H9 (cell line): ENCODE results near the gene OTUB2. TPM values are rescaled to one million over a fixed set of nuclear protein-coding genes. Genes with fewer than 3 reads are reported as not detected.

Source experiments
- DNase-seq: peaks from one replicate; pipeline ENCODE4 v3.0.0-alpha.2; 2017
- H2AFZ ChIP-seq: one replicate; pipeline ENCODE4 v1.6.1; 2013; ENCODE audit warnings: mild to moderate bottlenecking, low read length, control low read depth, moderate library complexity
- H2AK5ac ChIP-seq: 2 replicates; pipeline ENCODE4 v1.6.1; 2013; ENCODE audit warnings: low read length, control low read depth, mixed read lengths; ENCODE audit not compliant: insufficient read length
- H2BK120ac ChIP-seq: one replicate; pipeline ENCODE4 v1.6.1; 2013; ENCODE audit warnings: low read depth, mild to moderate bottlenecking, low read length, control low read depth, inconsistent platforms; ENCODE audit not compliant: poor library complexity, severe bottlenecking
- H2BK12ac ChIP-seq: 2 replicates; pipeline ENCODE4 v1.6.1; 2013; ENCODE audit warnings: low read length, control low read depth, mixed read lengths, low read depth; ENCODE audit not compliant: insufficient read length
- H2BK15ac ChIP-seq: 2 replicates; pipeline ENCODE4 v1.6.1; 2013; ENCODE audit warnings: low read depth, low read length, control low read depth
- H2BK20ac ChIP-seq: one replicate; pipeline ENCODE4 v1.6.1; 2013; ENCODE audit warnings: low read depth, mild to moderate bottlenecking, low read length, control low read depth, inconsistent platforms; ENCODE audit not compliant: poor library complexity, severe bottlenecking
- H2BK5ac ChIP-seq: 2 replicates; pipeline ENCODE4 v1.6.1; 2013; ENCODE audit warnings: low read length, control low read depth, mixed read lengths; ENCODE audit not compliant: insufficient read length
- H3K14ac ChIP-seq: 2 replicates; pipeline ENCODE4 v1.6.1; 2013; ENCODE audit warnings: low read length, control low read depth; ENCODE audit not compliant: insufficient read depth
- H3K18ac ChIP-seq: 2 replicates; pipeline ENCODE4 v1.6.1; 2013; ENCODE audit warnings: low read depth, mild to moderate bottlenecking, mixed read lengths, low read length, control low read depth; ENCODE audit not compliant: insufficient read length
- H3K23ac ChIP-seq: 2 replicates; pipeline ENCODE4 v1.6.1; 2013; ENCODE audit warnings: low read length, control low read depth, mixed read lengths, low read depth; ENCODE audit not compliant: insufficient read length
- H3K23me2 ChIP-seq: 2 replicates; pipeline ENCODE4 v1.6.1; 2013; ENCODE audit warnings: low read depth, mild to moderate bottlenecking, mixed read lengths, low read length, control low read depth; ENCODE audit not compliant: insufficient read length, poor library complexity, severe bottlenecking
- H3K27ac ChIP-seq: 2 replicates; pipeline ENCODE4 v1.5.1; 2013; ENCODE audit warnings: low read length, control low read depth, mixed read lengths, low read depth; ENCODE audit not compliant: insufficient read length
- H3K27me3 ChIP-seq: 2 replicates; pipeline ENCODE4 v1.6.1; 2013; ENCODE audit warnings: low read length, control low read depth, inconsistent platforms; ENCODE audit not compliant: insufficient read depth
- H3K4ac ChIP-seq: 2 replicates; pipeline ENCODE4 v1.6.1; 2013; ENCODE audit warnings: low read depth, mild to moderate bottlenecking, control low read depth, inconsistent platforms, low read length, moderate library complexity
- H3K4me1 ChIP-seq: 2 replicates; pipeline ENCODE4 v1.6.1; 2013; ENCODE audit warnings: low read length, control low read depth, inconsistent platforms; ENCODE audit not compliant: insufficient read depth
- H3K4me2 ChIP-seq: 2 replicates; pipeline ENCODE4 v1.6.1; 2013; ENCODE audit warnings: low read length, control low read depth, mixed read lengths; ENCODE audit not compliant: insufficient read length, insufficient read depth
- H3K56ac ChIP-seq: 2 replicates; pipeline ENCODE4 v1.6.1; 2013; ENCODE audit warnings: low read depth, mild to moderate bottlenecking, mixed read lengths, low read length, control low read depth; ENCODE audit not compliant: insufficient read length
- H3K79me1 ChIP-seq: 2 replicates; pipeline ENCODE4 v1.6.1; 2013; ENCODE audit warnings: low read depth, mild to moderate bottlenecking, moderate library complexity, low read length, control low read depth, inconsistent platforms; ENCODE audit not compliant: insufficient read depth, poor library complexity, severe bottlenecking
- H3K79me2 ChIP-seq: 2 replicates; pipeline ENCODE4 v1.6.1; 2013; ENCODE audit warnings: low read length, control low read depth, inconsistent platforms; ENCODE audit not compliant: insufficient read depth
- H3K9ac ChIP-seq: 2 replicates; pipeline ENCODE4 v1.6.1; 2013; ENCODE audit warnings: low read length, control low read depth, mixed read lengths; ENCODE audit not compliant: insufficient read length; ENCODE audit errors: extremely low read depth
- H3K9me3 ChIP-seq: one replicate; pipeline ENCODE4 v1.6.1; 2013; ENCODE audit warnings: low read depth, low read length, inconsistent platforms; ENCODE audit not compliant: control insufficient read depth
- H3T11ph ChIP-seq: one replicate; pipeline ENCODE4 v1.6.1; 2013; ENCODE audit warnings: mild to moderate bottlenecking, low read length, control low read depth, inconsistent platforms
- H4K20me1 ChIP-seq: one replicate; pipeline ENCODE4 v1.6.1; 2013; ENCODE audit not compliant: control insufficient read depth, insufficient read length, insufficient read depth
- H4K5ac ChIP-seq: 2 replicates; pipeline ENCODE4 v1.6.1; 2013; ENCODE audit warnings: low read depth, mild to moderate bottlenecking, mixed read lengths, low read length, control low read depth; ENCODE audit not compliant: insufficient read length
- H4K8ac ChIP-seq: replicated peaks from 2 replicates; pipeline ENCODE4 v1.6.1; 2013; ENCODE audit warnings: low read length, control low read depth, mixed read lengths, low read depth; ENCODE audit not compliant: insufficient read length
- H4K91ac ChIP-seq: 2 replicates; pipeline ENCODE4 v1.6.1; 2013; ENCODE audit warnings: low read depth, mild to moderate bottlenecking, moderate library complexity, mixed read lengths, low read length, control low read depth; ENCODE audit not compliant: insufficient read length
- H3K27ac Mint-ChIP-seq, 3 experiments: 2 replicates in 2 of 3; 3 replicates in 1 of 3; pipeline ENCODE4 v1.8.0; 2020 to 2021; ENCODE audit warnings: mixed read lengths in 3 of 3, mild to moderate bottlenecking in 1 of 3, moderate library complexity in 1 of 3
- H3K27me3 Mint-ChIP-seq: 2 replicates; pipeline ENCODE4 v1.8.0; 2021; ENCODE audit warnings: low read depth, mild to moderate bottlenecking, moderate library complexity, mixed read lengths
- H3K36me3 Mint-ChIP-seq, 3 experiments: 2 replicates in 2 of 3; 3 replicates in 1 of 3; pipeline ENCODE4 v1.8.0; 2020 to 2021; ENCODE audit warnings: low read depth in 3 of 3, mixed read lengths in 3 of 3; ENCODE audit not compliant: insufficient read depth in 1 of 3
- H3K4me1 Mint-ChIP-seq, 2 experiments: 2 replicates each; pipeline ENCODE4 v1.8.0; 2020; ENCODE audit warnings: mixed read lengths in 2 of 2
- H3K4me3 Mint-ChIP-seq, 2 experiments: 2 replicates in 1 of 2; 3 replicates in 1 of 2; pipeline ENCODE4 v1.8.0; 2020 to 2021; ENCODE audit warnings: mild to moderate bottlenecking in 2 of 2, mixed read lengths in 2 of 2, moderate library complexity in 1 of 2
- H3K9me3 Mint-ChIP-seq, 2 experiments: 2 replicates in 1 of 2; 3 replicates in 1 of 2; pipeline ENCODE4 v1.8.0; 2020; ENCODE audit warnings: mild to moderate bottlenecking in 2 of 2, mixed read lengths in 2 of 2, moderate library complexity in 1 of 2
- WGBS: extraction: QIAGEN DNeasy Blood & Tissue Kit; methylation state at CpG from one replicate; pipeline ENCODE4 v1.1.7; 2013; ENCODE audit warnings: missing lambda C conversion rate, low lambda C conversion rate, mixed read lengths; ENCODE audit not compliant: insufficient read length; ENCODE audit errors: extremely low coverage; 5-methylcytosine and 5-hydroxymethylcytosine counted together
- total RNA-seq: library from RNA; stranded (reverse); gene quantifications from 2 replicates; pipeline ENCODE4 v1.2.1, GENCODE V29; 2021
- TF ChIP-seq, protein P1 (sequence below): fragments of 200-600 bp; sonication (generic); conservative IDR thresholded peaks from 3 replicates; pipeline ENCODE4 v1.8.0; 2021; ENCODE audit warnings: antibody characterized with exemption, mild to moderate bottlenecking

The OTUB2 gene
- total RNA-seq, 1 experiment from 2014 or later: 3.6 TPM

DNA sequence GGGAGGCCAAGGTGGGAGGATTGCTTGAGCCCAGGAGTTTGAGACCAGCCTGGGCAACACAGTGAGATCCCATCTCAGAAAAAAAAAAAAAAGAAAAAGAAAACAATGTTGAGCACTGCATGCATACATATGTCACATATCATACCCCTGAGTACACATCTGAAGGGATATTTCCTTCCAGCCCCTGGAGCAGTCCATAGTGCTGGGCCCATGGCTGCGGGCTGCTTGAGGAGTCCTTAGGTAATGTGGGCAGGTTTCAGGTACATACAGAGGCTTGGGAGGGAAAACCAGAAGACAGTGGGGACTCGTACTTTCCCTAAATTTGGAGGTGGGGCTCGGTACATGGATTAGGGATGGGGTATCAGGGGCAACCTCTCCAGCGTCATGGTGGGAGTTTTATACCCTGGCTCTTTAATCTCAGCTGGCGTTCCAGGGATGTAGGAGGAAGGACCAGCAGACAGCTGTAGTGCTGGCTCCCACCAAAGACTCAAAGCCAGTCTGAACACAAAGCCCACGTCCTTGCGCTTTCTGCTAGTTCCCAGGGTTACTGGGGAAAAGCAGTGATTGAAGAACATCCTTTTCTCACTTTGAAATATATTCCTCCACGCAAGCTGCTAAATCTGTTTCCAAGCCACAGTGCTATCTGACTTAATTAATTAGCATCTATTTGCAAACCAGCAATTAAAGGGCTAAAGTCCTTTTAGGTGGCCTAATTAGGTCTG lies 5.2 kb downstream of the OTUB2 start:
- H4K20me1 ChIP-seq: no peaks in the 10 kb centered on the region
- H3K27me3 ChIP-seq: no peaks in the 10 kb centered on the region
- H3K4me1 ChIP-seq: no peaks in the 10 kb centered on the region
- no peak overlapping the region for H3K23ac ChIP-seq
- no peak overlapping the region for H3K4ac ChIP-seq
- H2BK15ac ChIP-seq: no peak overlapping the region
- Mint-ChIP-seq H3K9me3 (peaks cover 0 to 2% of the 10 kb centered on the region in 2 experiments; a peak in 3 of 5 replicates), H3K36me3 (peaks cover 4 to 15% (median 9%) of the 10 kb centered on the region in 3 experiments), H3K27me3 (peaks cover 5% of the 10 kb centered on the region; the same call in 1 of the 2 replicates), H3K27ac (no peak overlapping the region; a peak in 2 of 7 replicates), H3K4me3 (no peak overlapping the region), H3K4me1 (peaks cover 23 to 30% of the 10 kb centered on the region in 2 experiments)
- no peak overlapping the region for H2BK120ac ChIP-seq
- no CpG with 5 or more reads among the region's 8 CpGs for WGBS
- H4K5ac ChIP-seq: no peak overlapping the region
- no peaks in the 10 kb centered on the region for H3K79me1 ChIP-seq
- no peak for DNase-seq
- H3K23me2 ChIP-seq: no peaks in the 10 kb centered on the region
- no peak overlapping the region for H3T11ph ChIP-seq
- no peak overlapping the region for H4K91ac ChIP-seq
- H3K9me3 ChIP-seq: no peaks in the 10 kb centered on the region
- no peaks in the 10 kb centered on the region for H3K79me2 ChIP-seq
- no peak overlapping the region for H4K8ac ChIP-seq
- H3K27ac ChIP-seq: no peak overlapping the region
- H3K4me2 ChIP-seq: no peak overlapping the region
- H2BK5ac ChIP-seq: no peak overlapping the region
- H2BK20ac ChIP-seq: no peak overlapping the region
- no peak overlapping the region for H3K56ac ChIP-seq
- no peak overlapping the region for H2BK12ac ChIP-seq
- H2AK5ac ChIP-seq: no peak overlapping the region
- no peak overlapping the region for H2AFZ ChIP-seq
- no peak overlapping the region for H3K18ac ChIP-seq
- no peak overlapping the region for H3K14ac ChIP-seq
- TF ChIP-seq, protein P1, sequence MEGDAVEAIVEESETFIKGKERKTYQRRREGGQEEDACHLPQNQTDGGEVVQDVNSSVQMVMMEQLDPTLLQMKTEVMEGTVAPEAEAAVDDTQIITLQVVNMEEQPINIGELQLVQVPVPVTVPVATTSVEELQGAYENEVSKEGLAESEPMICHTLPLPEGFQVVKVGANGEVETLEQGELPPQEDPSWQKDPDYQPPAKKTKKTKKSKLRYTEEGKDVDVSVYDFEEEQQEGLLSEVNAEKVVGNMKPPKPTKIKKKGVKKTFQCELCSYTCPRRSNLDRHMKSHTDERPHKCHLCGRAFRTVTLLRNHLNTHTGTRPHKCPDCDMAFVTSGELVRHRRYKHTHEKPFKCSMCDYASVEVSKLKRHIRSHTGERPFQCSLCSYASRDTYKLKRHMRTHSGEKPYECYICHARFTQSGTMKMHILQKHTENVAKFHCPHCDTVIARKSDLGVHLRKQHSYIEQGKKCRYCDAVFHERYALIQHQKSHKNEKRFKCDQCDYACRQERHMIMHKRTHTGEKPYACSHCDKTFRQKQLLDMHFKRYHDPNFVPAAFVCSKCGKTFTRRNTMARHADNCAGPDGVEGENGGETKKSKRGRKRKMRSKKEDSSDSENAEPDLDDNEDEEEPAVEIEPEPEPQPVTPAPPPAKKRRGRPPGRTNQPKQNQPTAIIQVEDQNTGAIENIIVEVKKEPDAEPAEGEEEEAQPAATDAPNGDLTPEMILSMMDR: no peak
- no peak overlapping the region for H3K9ac ChIP-seq
